ENCODE results near the gene RBM4. TPM values are rescaled to one million over a fixed set of nuclear protein-coding genes. Genes with fewer than 3 reads are reported as not detected.
"Not testable (repeated sequence)": the region's sequence is repeated elsewhere in the genome, so short reads cannot be mapped to it uniquely, and the experiment has no call there.

RBM4 gene, protein sequence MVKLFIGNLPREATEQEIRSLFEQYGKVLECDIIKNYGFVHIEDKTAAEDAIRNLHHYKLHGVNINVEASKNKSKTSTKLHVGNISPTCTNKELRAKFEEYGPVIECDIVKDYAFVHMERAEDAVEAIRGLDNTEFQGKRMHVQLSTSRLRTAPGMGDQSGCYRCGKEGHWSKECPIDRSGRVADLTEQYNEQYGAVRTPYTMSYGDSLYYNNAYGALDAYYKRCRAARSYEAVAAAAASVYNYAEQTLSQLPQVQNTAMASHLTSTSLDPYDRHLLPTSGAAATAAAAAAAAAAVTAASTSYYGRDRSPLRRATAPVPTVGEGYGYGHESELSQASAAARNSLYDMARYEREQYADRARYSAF
- 60.1 TPM for total RNA-seq
- long read RNA-seq, transcript RBM4-204 (4 exons, 1,763 nt) = minor isoform, 10 of 38 reads
- long read RNA-seq, transcript RBM4-203 (3 exons, 921 nt) = minor isoform, 5 of 38 reads
- long read RNA-seq, transcript RBM4-201 (4 exons, 1,694 nt) = major isoform, 17 of 38 reads
- long read RNA-seq, partial matches to known transcripts = 0 of 38 reads
- long read RNA-seq, other reads (novel, unspliced or antisense) = 2 of 38 reads

- peak; percentile 99 for DNase-seq (ENCODE audit: low spot score)
- intact Hi-C loops (cut with DNase I) = loop anchor here (1.0 to 5.0 kb wide), 2 partner anchors 22 to 39 kb away; partner anchors contain the start of genes RBM14 and RBM4B
Observed at GRCh38 chr11:66638177-66639065, at the start of gene RBM4. Gene RBM4 (plus strand): TSS chr11:66638703. CDS start chr11:66639712, 1,009 bp downstream.

- DNase-seq (ENCODE audit: low spot score); intact Hi-C loops (cut with DNase I): not testable (repeated sequence)
Observed at GRCh38 chr11:66589315-66589714, 49.2 kb upstream of the RBM4 start.

DNA sequence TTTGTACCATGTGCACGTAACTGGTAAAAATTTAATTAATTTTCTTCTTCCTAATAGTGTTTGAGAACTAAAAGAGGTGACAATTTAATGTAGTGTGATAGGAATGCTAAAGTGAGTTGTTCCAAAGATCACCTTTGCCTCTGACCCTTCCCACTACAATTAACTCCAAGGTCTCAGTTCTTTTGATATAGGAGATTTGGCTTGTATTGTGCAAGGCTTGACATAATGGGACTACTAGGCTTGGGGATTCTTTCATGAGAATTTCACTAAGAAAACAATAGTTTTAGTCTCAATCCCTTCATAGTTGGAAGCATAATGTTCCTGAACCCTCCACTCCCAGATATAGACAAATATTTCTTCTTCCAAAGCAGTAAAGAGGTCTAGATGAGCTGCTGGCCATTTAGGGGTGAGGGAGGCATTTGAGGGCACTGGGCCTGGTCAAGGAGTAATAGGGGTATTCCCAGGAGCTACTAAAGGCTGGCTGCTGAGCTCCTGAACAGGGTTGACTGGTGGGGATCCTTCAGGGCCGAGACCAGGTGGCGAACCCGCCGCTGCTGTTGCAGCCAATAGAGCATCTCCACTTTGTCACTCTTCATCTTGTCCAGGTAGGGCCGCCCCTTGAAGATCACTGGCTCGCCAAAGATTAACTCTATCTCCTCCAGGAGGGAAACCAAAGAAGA, 48.4 kb upstream of the RBM4 start:
- intact Hi-C loops (cut with DNase I) = loop anchor here (5.0 kb wide), 1 partner anchor 87 kb away; the partner anchor contains the start of gene RBM4B
- no peak for DNase-seq (ENCODE audit: low spot score)

DNA sequence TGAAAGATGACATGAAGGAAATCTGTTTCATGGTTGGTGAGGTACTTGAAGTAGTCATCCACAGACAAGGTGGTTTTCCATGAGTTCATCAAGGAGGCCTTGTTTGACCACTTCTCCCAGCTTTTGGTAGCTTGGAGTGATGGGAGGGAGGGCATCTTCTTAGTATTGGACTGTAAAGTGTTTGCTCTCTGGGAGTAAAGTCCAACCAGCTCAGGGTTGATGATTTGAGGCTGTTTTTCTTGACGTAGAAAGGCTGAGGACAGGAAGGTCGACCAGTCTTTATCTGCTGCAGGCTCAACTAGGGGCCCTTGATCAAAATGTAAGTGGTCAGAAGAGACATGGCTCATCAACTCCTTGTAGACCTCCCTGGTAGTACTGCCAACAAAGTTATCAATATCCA, 47.3 kb upstream of the RBM4 start:
- DNase-seq (ENCODE audit: low spot score) = no peak
- intact Hi-C loops (cut with DNase I) = loop anchor here (5.0 kb wide), 1 partner anchor 86 kb away; the partner anchor contains the start of gene RBM4B

GRCh38 chr11:66592457-66593302, 45.8 kb upstream of the RBM4 start, which contains the start of the genes CCDC87 and CCS:
Gene CCDC87 (minus strand): TSS chr11:66593063. CDS start chr11:66593015, 48 bp downstream.
Gene CCS (plus strand): TSS chr11:66593185. CDS start chr11:66593262, 77 bp downstream.
- DNase-seq (ENCODE audit: low spot score) = peak; percentile 99
- intact Hi-C loops (cut with DNase I) = loop anchor here (5.0 kb wide), 1 partner anchor 85 kb away; the partner anchor contains the start of gene RBM4B

GRCh38 chr11:66593303-66593635, 45.2 kb upstream of the RBM4 start:
- no peak for DNase-seq (ENCODE audit: low spot score)
- intact Hi-C loops (cut with DNase I) = loop anchor here (5.0 kb wide), 1 partner anchor 84 kb away; the partner anchor contains the start of gene RBM4B

DNA sequence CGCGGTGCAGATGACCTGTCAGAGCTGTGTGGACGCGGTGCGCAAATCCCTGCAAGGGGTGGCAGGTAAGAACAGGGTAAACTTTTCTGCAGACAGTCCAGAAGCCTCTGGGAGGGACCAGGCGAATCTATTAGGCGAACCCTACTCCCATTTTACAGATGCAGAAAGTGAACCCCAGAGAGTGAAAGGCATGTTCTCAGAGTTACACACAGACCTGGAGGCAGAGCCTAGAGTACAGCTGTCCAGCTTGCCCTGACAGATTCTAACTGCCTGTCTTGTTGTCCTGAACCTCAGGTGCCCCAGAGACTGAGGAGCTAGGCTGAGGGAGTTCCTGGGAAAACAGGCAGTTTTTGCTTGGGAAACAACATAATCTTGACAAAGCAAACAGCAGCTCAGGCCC, 44.9 kb upstream of the RBM4 start:
- no peak for DNase-seq (ENCODE audit: low spot score)
- intact Hi-C loops (cut with DNase I) = loop anchor here (5.0 kb wide), 1 partner anchor 84 kb away; the partner anchor contains the start of gene RBM4B

DNA sequence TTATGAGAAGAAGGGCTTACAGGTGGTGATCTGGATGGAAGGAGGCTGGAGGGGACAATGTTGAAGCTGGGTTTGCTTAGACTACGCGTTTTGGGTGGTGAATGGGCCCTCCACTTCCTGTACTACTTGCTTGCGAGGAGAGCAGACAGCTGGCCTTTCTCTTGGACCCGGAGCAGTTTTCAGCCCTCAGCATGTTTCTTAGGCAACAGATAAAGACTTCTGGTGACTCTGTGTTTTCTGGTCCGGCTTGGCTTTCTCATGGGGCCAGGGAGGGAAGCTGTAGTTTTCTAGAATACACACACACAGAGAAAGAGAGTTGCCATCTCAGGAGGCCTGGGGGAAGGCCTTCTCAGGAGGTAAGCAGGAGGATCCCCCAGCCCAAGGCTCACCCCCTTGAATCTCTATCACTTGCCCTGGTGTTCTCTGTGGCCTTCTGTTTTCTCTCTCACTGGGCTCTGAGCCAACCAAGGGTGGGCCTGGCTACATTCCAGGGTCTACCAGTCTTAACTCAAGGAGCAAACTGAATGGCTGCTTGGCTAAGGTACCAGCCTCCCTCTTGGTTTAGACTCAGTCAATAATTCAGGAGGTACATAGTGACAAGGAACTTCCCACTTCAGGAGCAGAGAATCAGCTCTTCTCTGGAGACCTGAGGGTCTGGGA, 43.1 kb upstream of the RBM4 start:
- intact Hi-C loops (cut with DNase I) = no loop called here
- DNase-seq (ENCODE audit: low spot score) = no peak

DNA sequence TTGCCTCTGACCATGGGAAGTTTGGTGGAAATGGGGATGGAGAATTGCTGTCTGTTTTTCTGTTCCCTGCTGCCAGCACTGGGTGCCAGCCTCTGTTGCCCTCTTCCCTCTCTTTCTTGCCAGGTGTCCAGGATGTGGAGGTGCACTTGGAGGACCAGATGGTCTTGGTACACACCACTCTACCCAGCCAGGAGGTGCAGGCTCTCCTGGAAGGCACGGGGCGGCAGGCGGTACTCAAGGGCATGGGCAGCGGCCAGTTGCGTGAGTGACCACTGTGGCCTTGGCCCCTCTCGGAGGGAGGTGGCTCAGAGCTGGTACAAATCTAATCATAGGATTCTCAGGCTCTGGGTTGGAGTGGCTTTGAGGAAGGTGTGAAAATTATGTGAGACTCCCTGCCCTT, 39.5 kb upstream of the RBM4 start:
- intact Hi-C loops (cut with DNase I) = no loop called here

DNA sequence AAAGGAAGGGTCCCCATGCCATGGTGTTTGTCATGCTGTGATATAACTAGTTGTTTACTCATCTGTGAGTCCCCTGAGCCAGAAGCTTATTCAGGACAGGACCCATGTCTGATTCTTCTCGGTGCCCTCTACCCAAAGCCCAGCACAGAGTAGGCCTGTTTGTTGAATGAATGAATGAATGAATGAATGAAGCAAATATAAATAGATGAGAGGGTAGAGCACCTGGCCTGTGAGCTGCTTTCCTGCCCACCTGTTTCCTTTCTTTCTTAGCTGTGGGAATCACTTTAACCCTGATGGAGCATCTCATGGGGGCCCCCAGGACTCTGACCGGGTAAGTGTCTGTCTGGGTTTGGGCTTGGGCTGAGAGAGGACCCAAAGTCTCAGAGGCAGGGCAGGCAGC, 38.3 kb upstream of the RBM4 start:
- intact Hi-C loops (cut with DNase I) = no loop called here

More for the DNA sequence above, 39.5 kb upstream of the RBM4 start:
- DNase-seq (ENCODE audit: low spot score) = no peak

GRCh38 chr11:66600631-66601233, 37.8 kb upstream of the RBM4 start:
- no peak for DNase-seq (ENCODE audit: low spot score)

More for the DNA sequence above, 38.3 kb upstream of the RBM4 start:
- no peak for DNase-seq (ENCODE audit: low spot score)

DNA sequence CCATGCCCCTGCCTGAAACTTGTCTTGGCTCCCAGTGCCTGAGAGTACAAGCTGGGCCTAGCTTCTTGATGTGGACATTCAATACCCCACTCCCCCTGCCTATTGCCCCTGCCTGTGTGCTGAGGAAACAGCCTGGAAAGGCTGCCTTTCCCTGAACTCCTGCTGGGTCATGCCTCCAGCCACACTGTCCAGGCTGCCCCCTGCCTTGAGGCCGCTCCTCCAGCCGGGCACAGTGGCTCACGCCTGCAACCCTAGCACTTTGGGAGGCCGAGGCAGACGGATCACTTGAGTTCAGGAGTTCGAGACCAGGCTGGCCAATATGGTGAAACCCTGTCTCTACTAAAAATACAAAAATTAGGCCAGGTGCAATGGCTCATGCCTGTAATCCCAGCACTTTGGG, 35.4 kb upstream of the RBM4 start:
- DNase-seq (ENCODE audit: low spot score) = no peak
- intact Hi-C loops (cut with DNase I) = no loop called here

More at GRCh38 chr11:66600631-66601233, 37.8 kb upstream of the RBM4 start:
- intact Hi-C loops (cut with DNase I) = no loop called here

DNA sequence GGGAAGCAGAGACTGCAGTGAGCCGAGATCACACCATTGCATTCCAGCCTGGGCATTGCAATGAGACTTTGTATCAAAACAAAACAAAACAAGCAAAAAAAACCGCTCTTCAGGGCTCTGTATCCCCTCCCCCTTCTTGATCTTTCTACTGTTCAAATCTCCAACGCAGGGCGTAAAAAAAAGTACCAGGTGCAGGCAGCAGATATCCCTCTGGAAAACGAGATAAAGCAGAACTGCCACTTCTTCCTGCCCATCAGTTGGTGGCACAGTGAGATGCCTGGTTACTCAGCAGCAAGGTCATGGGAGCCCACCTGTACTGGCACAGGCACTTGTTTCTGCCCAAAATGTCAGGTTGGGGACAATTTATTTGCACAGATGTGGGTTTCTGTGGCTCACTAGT, 34.3 kb upstream of the RBM4 start:
- intact Hi-C loops (cut with DNase I) = no loop called here

DNA sequence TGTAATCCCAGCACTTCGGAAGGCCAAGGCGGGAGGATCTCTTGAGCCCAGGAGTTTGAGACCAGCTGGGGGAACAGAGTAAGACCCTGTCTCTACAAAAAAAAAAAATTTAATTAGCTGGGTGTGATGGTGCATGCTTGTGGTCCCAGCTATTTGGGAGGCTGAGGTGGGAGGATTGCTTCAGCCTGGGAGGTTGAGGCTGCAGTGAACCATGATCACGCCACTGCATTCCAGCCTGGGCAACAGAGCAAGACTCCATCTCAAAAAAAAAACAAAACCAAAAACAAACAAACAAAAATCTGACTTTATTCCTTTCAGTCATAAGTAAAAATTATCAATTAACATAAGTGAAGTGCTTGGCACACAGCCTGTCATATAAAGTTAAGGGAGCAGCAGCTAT, 31.9 kb upstream of the RBM4 start:
- DNase-seq (ENCODE audit: low spot score); intact Hi-C loops (cut with DNase I): not testable (repeated sequence)

More for the DNA sequence above, 34.3 kb upstream of the RBM4 start:
- no peak for DNase-seq (ENCODE audit: low spot score)

GRCh38 chr11:66607126-66607834, 31.2 kb upstream of the RBM4 start:
- intact Hi-C loops (cut with DNase I) = no loop called here

More at GRCh38 chr11:66607126-66607834, 31.2 kb upstream of the RBM4 start:
- DNase-seq (ENCODE audit: low spot score) = peak; percentile 82

All from cardiac septum (tissue), 1 donor.